Stimulated activated CD8-positive, alpha-beta memory T cell treated with anti-CD3 and anti-CD28 coated beads, Interleukin-15, amount 100 ng/mL, for 1 hour (primary cell): Measurements from ENCODE around the gene ST8SIA5.

Source experiments
- DNase-seq: peaks from one replicate; pipeline ENCODE4 v3.0.0-alpha.2; 2020; ENCODE audit warnings: low read depth

The ST8SIA5 gene

GRCh38 chr18:46625069-46625468 lies 131.8 kb downstream of the ST8SIA5 start:
- DNase-seq, result no peak

GRCh38 chr18:46624127-46624526 lies 132.7 kb downstream of the ST8SIA5 start:
- DNase-seq, result no peak

- DNase-seq, result no peak
Observed at GRCh38 chr18:46623541-46623940, 133.3 kb downstream of the ST8SIA5 start.

- DNase-seq, result no peak
Observed at GRCh38 chr18:46622999-46623398, 133.9 kb downstream of the ST8SIA5 start.

- DNase-seq, result no peak
Observed at GRCh38 chr18:46622451-46622850, 134.4 kb downstream of the ST8SIA5 start.

- DNase-seq, result no peak
Observed at GRCh38 chr18:46621871-46622270, 135.0 kb downstream of the ST8SIA5 start.

GRCh38 chr18:46621111-46621766 lies 135.6 kb downstream of the ST8SIA5 start:
- no peak for DNase-seq

GRCh38 chr18:46619559-46619958 lies 137.3 kb downstream of the ST8SIA5 start:
- no peak for DNase-seq
